ENCODE data around the gene PPIE. TPM values are rescaled to one million over a fixed set of nuclear protein-coding genes. Genes with fewer than 3 reads are reported as not detected.

The PPIE gene
- total RNA-seq, 1 experiment from 2014 or later = 73.8 TPM

DNA sequence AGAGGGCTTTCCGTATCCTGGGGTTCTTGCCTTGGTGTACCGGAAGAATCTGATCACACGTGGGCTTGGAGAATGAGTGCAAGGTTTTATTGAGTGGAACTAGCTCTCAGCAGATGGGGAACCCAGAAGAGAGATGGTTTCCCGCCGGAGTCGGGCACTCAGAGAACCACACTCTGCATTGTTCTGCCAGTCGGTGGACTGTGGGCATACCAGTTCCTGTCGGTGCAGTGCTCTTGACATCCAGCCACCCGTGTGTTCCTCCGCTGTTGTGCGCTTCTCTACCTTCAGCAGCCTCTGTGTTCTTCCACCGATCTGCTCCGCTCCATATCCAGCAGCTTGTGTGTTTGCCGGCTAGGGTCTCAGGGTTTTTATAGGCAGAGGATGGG lies 10.8 kb upstream of the PPIE start:
- intact Hi-C loops (cut with micrococcal nuclease) = no loop called here
- POLR2A ChIA-PET = no interaction called here
- Histone ChIP-seq H3K9me3 (ENCODE audit: control insufficient read depth in 1 of 2, insufficient read depth in 1 of 2, low read depth in 1 of 2, low read length in 2 of 2) (no peaks in the 10 kb centered on the region), H3K9ac (ENCODE audit: low read length) (no peak overlapping the region), H3K27ac (ENCODE audit: low read depth, low read length) (no peak overlapping the region), H2AFZ (ENCODE audit: low read depth, low read length, poor library complexity, severe bottlenecking) (no peak overlapping the region), H3K4me2 (ENCODE audit: low read length) (no peak overlapping the region), H3K4me1 (ENCODE audit: control insufficient read depth in 1 of 2, insufficient read depth in 2 of 2, low read length in 2 of 2) (no peaks in the 10 kb centered on the region), H4K20me1 (ENCODE audit: insufficient read depth) (no peaks in the 10 kb centered on the region), H3K79me2 (ENCODE audit: insufficient read depth, low read length) (no peaks in the 10 kb centered on the region), H3K4me3 (replicated peaks in 1 of 2; ENCODE audit: low read depth in 1 of 2, low read length in 2 of 2) (no peak overlapping the region), H3K9me2 (ENCODE audit: insufficient read depth) (no peaks in the 10 kb centered on the region), H3K36me3 (ENCODE audit: control insufficient read depth in 1 of 2, insufficient read depth in 2 of 2, low read length in 2 of 2) (no peaks in the 10 kb centered on the region), H3K27me3 (ENCODE audit: insufficient read depth, low read length) (peaks cover 26% of the 10 kb centered on the region)
- TF ChIP-seq, protein P1, sequence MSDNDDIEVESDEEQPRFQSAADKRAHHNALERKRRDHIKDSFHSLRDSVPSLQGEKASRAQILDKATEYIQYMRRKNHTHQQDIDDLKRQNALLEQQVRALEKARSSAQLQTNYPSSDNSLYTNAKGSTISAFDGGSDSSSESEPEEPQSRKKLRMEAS (IDR thresholded peaks at IDR 0.05) = no peak
- no peak for TF ChIP-seq ZFX (IDR thresholded peaks at IDR 0.05)
- TF ChIP-seq SIN3A (IDR thresholded peaks at IDR 0.05; ENCODE audit: low read depth) = no peak
- no peak for TF ChIP-seq CBX3 (IDR thresholded peaks at IDR 0.05; ENCODE audit: low read depth)
- TF ChIP-seq ELF1 (IDR thresholded peaks at IDR 0.05; ENCODE audit: borderline replicate concordance, low read depth) = no peak
- TF ChIP-seq RAD21 (IDR thresholded peaks at IDR 0.05; ENCODE audit: low read depth) = no peak
- TF ChIP-seq, protein P2, sequence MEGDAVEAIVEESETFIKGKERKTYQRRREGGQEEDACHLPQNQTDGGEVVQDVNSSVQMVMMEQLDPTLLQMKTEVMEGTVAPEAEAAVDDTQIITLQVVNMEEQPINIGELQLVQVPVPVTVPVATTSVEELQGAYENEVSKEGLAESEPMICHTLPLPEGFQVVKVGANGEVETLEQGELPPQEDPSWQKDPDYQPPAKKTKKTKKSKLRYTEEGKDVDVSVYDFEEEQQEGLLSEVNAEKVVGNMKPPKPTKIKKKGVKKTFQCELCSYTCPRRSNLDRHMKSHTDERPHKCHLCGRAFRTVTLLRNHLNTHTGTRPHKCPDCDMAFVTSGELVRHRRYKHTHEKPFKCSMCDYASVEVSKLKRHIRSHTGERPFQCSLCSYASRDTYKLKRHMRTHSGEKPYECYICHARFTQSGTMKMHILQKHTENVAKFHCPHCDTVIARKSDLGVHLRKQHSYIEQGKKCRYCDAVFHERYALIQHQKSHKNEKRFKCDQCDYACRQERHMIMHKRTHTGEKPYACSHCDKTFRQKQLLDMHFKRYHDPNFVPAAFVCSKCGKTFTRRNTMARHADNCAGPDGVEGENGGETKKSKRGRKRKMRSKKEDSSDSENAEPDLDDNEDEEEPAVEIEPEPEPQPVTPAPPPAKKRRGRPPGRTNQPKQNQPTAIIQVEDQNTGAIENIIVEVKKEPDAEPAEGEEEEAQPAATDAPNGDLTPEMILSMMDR (IDR thresholded peaks at IDR 0.05 in 2 of 3, conservative IDR thresholded peaks at IDR 0.05 in 1 of 3; ENCODE audit: borderline replicate concordance in 1 of 3, insufficient read depth in 1 of 3, low read depth in 2 of 3, low read length in 2 of 3) = no peak
- no peak for TF ChIP-seq CEBPB (IDR thresholded peaks at IDR 0.05; ENCODE audit: low read depth)
- no peak for TF ChIP-seq TCF7L2 (IDR thresholded peaks at IDR 0.05; ENCODE audit: borderline replicate concordance, extremely low read depth, insufficient read depth, insufficient read length)
- no peak for TF ChIP-seq FOSL1 (IDR thresholded peaks at IDR 0.05; ENCODE audit: low read depth)
- TF ChIP-seq POLR2A (IDR thresholded peaks at IDR 0.05; ENCODE audit: borderline replicate concordance, extremely low read depth, insufficient read depth, insufficient read length) = no peak
- no peak for TF ChIP-seq EZH2 (IDR thresholded peaks at IDR 0.05)
- TF ChIP-seq, protein P3, sequence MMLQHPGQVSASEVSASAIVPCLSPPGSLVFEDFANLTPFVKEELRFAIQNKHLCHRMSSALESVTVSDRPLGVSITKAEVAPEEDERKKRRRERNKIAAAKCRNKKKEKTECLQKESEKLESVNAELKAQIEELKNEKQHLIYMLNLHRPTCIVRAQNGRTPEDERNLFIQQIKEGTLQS (IDR thresholded peaks at IDR 0.05) = no peak
- TF ChIP-seq ZNF274 (IDR thresholded peaks at IDR 0.05; ENCODE audit: low read depth, low read length) = no peak
- TF ChIP-seq EGR1 (IDR thresholded peaks at IDR 0.05; ENCODE audit: low read depth) = no peak
- TF ChIP-seq, protein P4, sequence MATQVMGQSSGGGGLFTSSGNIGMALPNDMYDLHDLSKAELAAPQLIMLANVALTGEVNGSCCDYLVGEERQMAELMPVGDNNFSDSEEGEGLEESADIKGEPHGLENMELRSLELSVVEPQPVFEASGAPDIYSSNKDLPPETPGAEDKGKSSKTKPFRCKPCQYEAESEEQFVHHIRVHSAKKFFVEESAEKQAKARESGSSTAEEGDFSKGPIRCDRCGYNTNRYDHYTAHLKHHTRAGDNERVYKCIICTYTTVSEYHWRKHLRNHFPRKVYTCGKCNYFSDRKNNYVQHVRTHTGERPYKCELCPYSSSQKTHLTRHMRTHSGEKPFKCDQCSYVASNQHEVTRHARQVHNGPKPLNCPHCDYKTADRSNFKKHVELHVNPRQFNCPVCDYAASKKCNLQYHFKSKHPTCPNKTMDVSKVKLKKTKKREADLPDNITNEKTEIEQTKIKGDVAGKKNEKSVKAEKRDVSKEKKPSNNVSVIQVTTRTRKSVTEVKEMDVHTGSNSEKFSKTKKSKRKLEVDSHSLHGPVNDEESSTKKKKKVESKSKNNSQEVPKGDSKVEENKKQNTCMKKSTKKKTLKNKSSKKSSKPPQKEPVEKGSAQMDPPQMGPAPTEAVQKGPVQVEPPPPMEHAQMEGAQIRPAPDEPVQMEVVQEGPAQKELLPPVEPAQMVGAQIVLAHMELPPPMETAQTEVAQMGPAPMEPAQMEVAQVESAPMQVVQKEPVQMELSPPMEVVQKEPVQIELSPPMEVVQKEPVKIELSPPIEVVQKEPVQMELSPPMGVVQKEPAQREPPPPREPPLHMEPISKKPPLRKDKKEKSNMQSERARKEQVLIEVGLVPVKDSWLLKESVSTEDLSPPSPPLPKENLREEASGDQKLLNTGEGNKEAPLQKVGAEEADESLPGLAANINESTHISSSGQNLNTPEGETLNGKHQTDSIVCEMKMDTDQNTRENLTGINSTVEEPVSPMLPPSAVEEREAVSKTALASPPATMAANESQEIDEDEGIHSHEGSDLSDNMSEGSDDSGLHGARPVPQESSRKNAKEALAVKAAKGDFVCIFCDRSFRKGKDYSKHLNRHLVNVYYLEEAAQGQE (IDR thresholded peaks at IDR 0.05; ENCODE audit: low read depth) = no peak
- no peak for TF ChIP-seq EZH2phosphoT487 (IDR thresholded peaks at IDR 0.05; ENCODE audit: borderline replicate concordance)
- TF ChIP-seq YY1 (IDR thresholded peaks at IDR 0.05; ENCODE audit: extremely low read depth, insufficient replicate concordance, low read depth, low read length) = no peak
- TF ChIP-seq SP1 (IDR thresholded peaks at IDR 0.05; ENCODE audit: low read depth) = no peak
- RAD21 ChIA-PET (ENCODE audit: low non-redundant PET in 1 of 2, low total read pairs in 2 of 2, uncharacterized antibody in 2 of 2, unreplicated experiment in 2 of 2) = no interaction called here
- no peak for ATAC-seq
- no peak for DNase-seq (ENCODE audit: low read depth, low spot score)
- BruUV-seq (replicated peaks) = no TSS peak
- CTCF ChIA-PET = no interaction called here

Measured in HCT116 (cell line).